Anterior cingulate cortex (tissue), 58 donors: ENCODE results near the gene DCUN1D2.

Source experiments
- DNase-seq, 58 donors: peaks; one replicate each; lab custom pipeline; 2025; lab: John Stamatoyannopoulos, UW

DCUN1D2 gene

GRCh38 chr13:113428871-113429607 lies 61.5 kb downstream of the DCUN1D2 start:
- DNase-seq, result no peak

GRCh38 chr13:113428469-113428865 lies 62.0 kb downstream of the DCUN1D2 start:
- DNase-seq, result no peak

- DNase-seq, result no peak
Observed at GRCh38 chr13:113427562-113428468, 62.7 kb downstream of the DCUN1D2 start.

GRCh38 chr13:113426591-113426986 lies 63.9 kb downstream of the DCUN1D2 start:
- no peak for DNase-seq

GRCh38 chr13:113425941-113426590 lies 64.4 kb downstream of the DCUN1D2 start:
- no peak for DNase-seq

GRCh38 chr13:113423520-113424163 lies 66.9 kb downstream of the DCUN1D2 start:
- no peak for DNase-seq

GRCh38 chr13:113422807-113423519 lies 67.5 kb downstream of the DCUN1D2 start:
- no peak for DNase-seq

GRCh38 chr13:113421673-113422270 lies 68.7 kb downstream of the DCUN1D2 start:
- DNase-seq, result no peak

- no peak for DNase-seq
Observed at GRCh38 chr13:113420833-113421600, 69.5 kb downstream of the DCUN1D2 start.

- DNase-seq, result no peak
Observed at GRCh38 chr13:113420232-113420631, 70.3 kb downstream of the DCUN1D2 start.

GRCh38 chr13:113419531-113420193 lies 70.8 kb downstream of the DCUN1D2 start:
- no peak for DNase-seq

GRCh38 chr13:113418722-113419049 lies 71.8 kb downstream of the DCUN1D2 start:
- DNase-seq, result no peak

GRCh38 chr13:113417836-113418721 lies 72.4 kb downstream of the DCUN1D2 start:
- no peak for DNase-seq

- no peak for DNase-seq
Observed at GRCh38 chr13:113417008-113417751, 73.3 kb downstream of the DCUN1D2 start.

- no peak for DNase-seq
Observed at GRCh38 chr13:113415825-113416224, 74.7 kb downstream of the DCUN1D2 start.

- DNase-seq, result no peak
Observed at GRCh38 chr13:113415032-113415431, 75.5 kb downstream of the DCUN1D2 start.

GRCh38 chr13:113414335-113414734 lies 76.2 kb downstream of the DCUN1D2 start:
- no peak for DNase-seq
